PC-3 (cell line): Measurements from ENCODE around the gene SERINC3. TPM values are rescaled to one million over a fixed set of nuclear protein-coding genes. Genes with fewer than 3 reads are reported as not detected.

Experiments used
- ATAC-seq: fragments of 200-7000 bp; cut with Tn5 transposase; 2 replicates; pipeline ENCODE4 v1.9.1; 2020; ENCODE audit warnings: mild to moderate bottlenecking, moderate library complexity
- BruUV-seq: library from RNA; stranded (reverse); fragments of 400-500 nt; replicated peaks from 2 replicates; lab custom pipeline; 2021; lab: Mats Ljungman, UMichigan
- CTCF ChIA-PET: fragments of 300-600 bp; sonication (Branson Sonifier 250); formaldehyde crosslinking; loops from one replicate; lab custom pipeline; 2022; ENCODE audit warnings: antibody characterized with exemption; lab: Charles Lee
- POLR2A ChIA-PET: fragments of 300-600 bp; sonication (Branson Sonifier 250); formaldehyde crosslinking; loops from one replicate; lab custom pipeline; 2022; ENCODE audit warnings: antibody characterized with exemption; ENCODE audit not compliant: unreplicated experiment; lab: Charles Lee
- DNase-seq: peaks from one replicate; pipeline ENCODE4 v3.0.0-alpha.2; 2015
- H2AFZ ChIP-seq: fragments of 300-600 bp; sonication (generic); 2 replicates; pipeline ENCODE4 v1.6.0; 2016; ENCODE audit warnings: antibody characterized with exemption, low read length
- H3F3A ChIP-seq: fragments of 300-600 bp; sonication (generic); one replicate; pipeline ENCODE4 v1.6.0; 2017; ENCODE audit warnings: antibody characterized with exemption, low read length, control low read depth, mild to moderate bottlenecking; ENCODE audit not compliant: unreplicated experiment
- H3K27ac ChIP-seq: fragments of 300-600 bp; sonication (generic); 2 replicates; pipeline ENCODE4 v1.5.1; 2016; ENCODE audit warnings: mild to moderate bottlenecking, low read length
- H3K27me3 ChIP-seq: fragments of 300-600 bp; sonication (generic); 2 replicates; pipeline ENCODE4 v1.6.1; 2016; ENCODE audit warnings: low read length, mixed read lengths
- H3K36me3 ChIP-seq: fragments of 300-600 bp; sonication (generic); 2 replicates; pipeline ENCODE4 v1.6.1; 2016; ENCODE audit warnings: low read depth, mixed run types, low read length, mixed read lengths
- H3K4me1 ChIP-seq: fragments of 300-600 bp; sonication (generic); 2 replicates; pipeline ENCODE4 v1.5.1; 2016; ENCODE audit warnings: low read length; ENCODE audit not compliant: insufficient read depth
- H3K4me2 ChIP-seq: fragments of 300-600 bp; sonication (generic); 2 replicates; pipeline ENCODE4 v1.6.0; 2016; ENCODE audit warnings: low read length
- H3K4me3 ChIP-seq: fragments of 300-600 bp; sonication (generic); 2 replicates; pipeline ENCODE4 v1.5.1; 2016; ENCODE audit warnings: mild to moderate bottlenecking, low read length, mixed read lengths
- H3K79me2 ChIP-seq: fragments of 300-600 bp; sonication (generic); 2 replicates; pipeline ENCODE4 v1.6.1; 2017; ENCODE audit warnings: low read length, mixed read lengths
- H3K9ac ChIP-seq: fragments of 300-600 bp; sonication (generic); 2 replicates; pipeline ENCODE4 v1.6.0; 2016; ENCODE audit warnings: mild to moderate bottlenecking, low read length
- H3K9me2 ChIP-seq: fragments of 300-600 bp; sonication (generic); replicated peaks from 2 replicates; pipeline ENCODE4 v1.6.1; 2016; ENCODE audit warnings: mixed run types, low read length, mixed read lengths
- H3K9me3 ChIP-seq: fragments of 300-600 bp; sonication (generic); 2 replicates; pipeline ENCODE4 v1.6.1; 2016; ENCODE audit warnings: low read length, mixed read lengths
- H4K20me1 ChIP-seq: fragments of 300-600 bp; sonication (generic); 2 replicates; pipeline ENCODE4 v1.6.1; 2016; ENCODE audit warnings: low read length, mixed read lengths
- CTCF ChIP-seq: fragments of 300-600 bp; sonication (generic); conservative IDR thresholded peaks from 2 replicates; pipeline ENCODE4 v1.5.1; 2017; ENCODE audit warnings: antibody characterized with exemption, low read depth, mild to moderate bottlenecking, low read length
- EZH2 ChIP-seq: fragments of 300-600 bp; sonication (generic); IDR thresholded peaks from one replicate; pipeline ENCODE4 v1.6.1; 2017; ENCODE audit warnings: antibody characterized with exemption, mild to moderate bottlenecking, low read length; ENCODE audit not compliant: unreplicated experiment
- EZH2phosphoT487 ChIP-seq: fragments of 300-600 bp; sonication (generic); IDR thresholded peaks from 2 replicates; pipeline ENCODE4 v1.6.1; 2018; ENCODE audit warnings: mild to moderate bottlenecking, antibody characterized with exemption, low read length, borderline replicate concordance
- intact Hi-C: fragments of 100-400 bp; cut with micrococcal nuclease; formaldehyde crosslinking; loops from 2 replicates; pipeline ENCODE4 v1.9.0; 2023
- total RNA-seq: library from RNA; depleted of rRNA; stranded (reverse); fragments of >200 nt; gene quantifications from 2 replicates; pipeline ENCODE4 v1.2.3, GENCODE V29; 2014

The SERINC3 gene
- total RNA-seq, 1 experiment from 2014 or later: 92.6 TPM

GRCh38 chr20:44479643-44480042, 42.2 kb downstream of the SERINC3 start:
- POLR2A ChIA-PET: no interaction called here
- H3K36me3 ChIP-seq: peaks cover 19% of the 10 kb centered on the region; the same call in 1 of the 2 replicates

GRCh38 chr20:44478206-44478605, 43.7 kb downstream of the SERINC3 start:
- H3K9ac ChIP-seq: no peak overlapping the region
- ATAC-seq (no peak), DNase-seq (no peak)
- H3K36me3 ChIP-seq: peaks cover 13% of the 10 kb centered on the region; the same call in 1 of the 2 replicates
- H3K4me3 ChIP-seq: no peak overlapping the region
- H3K27me3 ChIP-seq: no peaks in the 10 kb centered on the region
- no TSS peak for BruUV-seq
- no peak overlapping the region for H2AFZ ChIP-seq
- H4K20me1 ChIP-seq: no peaks in the 10 kb centered on the region
- POLR2A ChIA-PET: no interaction called here
- H3K4me2 ChIP-seq: no peak overlapping the region
- TF ChIP-seq EZH2 (no peak), EZH2phosphoT487 (no peak), CTCF (no peak)
- no peak overlapping the region for H3K27ac ChIP-seq
- CTCF ChIA-PET: no interaction called here
- peaks cover 23% of the 10 kb centered on the region for H3K79me2 ChIP-seq
- peaks cover 20% of the 10 kb centered on the region for H3K4me1 ChIP-seq
- intact Hi-C loops: loop anchor here (5.0 kb wide), 1 partner anchor 44 kb away; the partner anchor contains the start of gene SERINC3
- no peaks in the 10 kb centered on the region for H3K9me2 ChIP-seq
- no peaks in the 10 kb centered on the region for H3F3A ChIP-seq
- H3K9me3 ChIP-seq: no peaks in the 10 kb centered on the region

More at GRCh38 chr20:44479643-44480042, 42.2 kb downstream of the SERINC3 start:
- Histone ChIP-seq H3K9me2 (no peaks in the 10 kb centered on the region), H3K27ac (no peak overlapping the region), H3F3A (no peaks in the 10 kb centered on the region), H2AFZ (no peak overlapping the region), H3K4me3 (no peak overlapping the region), H3K9ac (no peak overlapping the region), H3K27me3 (no peaks in the 10 kb centered on the region), H3K4me2 (no peak overlapping the region), H4K20me1 (no peaks in the 10 kb centered on the region), H3K79me2 (peaks cover 23% of the 10 kb centered on the region), H3K9me3 (no peaks in the 10 kb centered on the region), H3K4me1 (peaks cover 20% of the 10 kb centered on the region)
- ATAC-seq (no peak), DNase-seq (no peak)
- CTCF ChIA-PET: no interaction called here
- intact Hi-C loops: loop anchor here (5.0 kb wide), 1 partner anchor 43 kb away; the partner anchor contains the start of gene SERINC3
- no TSS peak for BruUV-seq
- no peak for TF ChIP-seq CTCF
- TF ChIP-seq EZH2: no peak
- TF ChIP-seq EZH2phosphoT487: no peak

GRCh38 chr20:44477151-44477550, 44.7 kb downstream of the SERINC3 start:
- intact Hi-C loops: loop anchor here (5.0 kb wide), 1 partner anchor 45 kb away; the partner anchor contains the start of gene SERINC3
- Histone ChIP-seq H4K20me1 (no peaks in the 10 kb centered on the region), H3K79me2 (peaks cover 23% of the 10 kb centered on the region), H3K9me2 (no peaks in the 10 kb centered on the region), H3K9ac (no peak overlapping the region), H3K4me1 (peaks cover 20% of the 10 kb centered on the region), H3K4me3 (peak overlapping the region; percentile 77), H3K27me3 (no peaks in the 10 kb centered on the region), H3F3A (no peaks in the 10 kb centered on the region), H3K4me2 (peak overlapping the region; percentile 84), H3K27ac (peak overlapping the region; percentile 48), H2AFZ (no peak overlapping the region), H3K36me3 (peaks cover 13% of the 10 kb centered on the region; the same call in 1 of the 2 replicates), H3K9me3 (no peaks in the 10 kb centered on the region)
- BruUV-seq: no TSS peak
- ChIA-PET CTCF (no interaction called here), POLR2A (no interaction called here)
- DNase-seq (peak; percentile 62), ATAC-seq (peak; percentile 7; the same call in 1 of the 2 replicates)
- TF ChIP-seq EZH2: no peak
